Peyer's patch (tissue), 4 donors: ENCODE data around the gene UBAC1. TPM values are rescaled to one million over a fixed set of nuclear protein-coding genes. Genes with fewer than 3 reads are reported as not detected.

Experiments used
- DNase-seq, 3 donors: peaks; one replicate each; pipeline ENCODE4 v3.0.0-alpha.2; 2017 to 2019
- H3K27ac ChIP-seq, 4 donors: fragments of 200-600 bp; sonication (generic); one replicate each; pipeline ENCODE4 v1.5.1; 2016 to 2019
- H3K27me3 ChIP-seq, 2 donors: fragments of 200-600 bp; sonication (generic); one replicate each; pipeline ENCODE4 v1.5.1; 2019
- H3K36me3 ChIP-seq, 3 donors: fragments of 200-600 bp; sonication (generic); one replicate each; pipeline ENCODE4 v1.5.1; 2016 to 2019
- H3K4me1 ChIP-seq, 4 donors: fragments of 200-600 bp; sonication (generic); one replicate each; pipeline ENCODE4 v1.5.1; 2016 to 2019
- H3K4me3 ChIP-seq, 4 donors: fragments of 200-600 bp; sonication (generic); 1 replicate in 3 of 4; 2 replicates in 1 of 4; pipeline ENCODE4 v1.5.1; 2016 to 2019; ENCODE audit warnings: mild to moderate bottlenecking in 1 of 4
- H3K9me3 ChIP-seq, 4 donors: fragments of 200-600 bp; sonication (generic); one replicate each; pipeline ENCODE4 v1.5.1; 2016 to 2019; ENCODE audit warnings: mild to moderate bottlenecking in 1 of 4
- CTCF ChIP-seq, 6 experiments: fragments of 450-650 bp in 4 of 6; fragments of 200-600 bp in 2 of 6; sonication (generic) in 1 of 6; IDR thresholded peaks; one replicate each; pipeline ENCODE4 v1.5.1; 2017 to 2019; ENCODE audit warnings: antibody characterized with exemption in 6 of 6, mild to moderate bottlenecking in 3 of 6, moderate library complexity in 1 of 6
- POLR2A ChIP-seq, 2 donors: fragments of 450-650 bp; IDR thresholded peaks; one replicate each; pipeline ENCODE4 v1.5.1; 2017; ENCODE audit warnings: antibody characterized with exemption in 2 of 2, mild to moderate bottlenecking in 2 of 2, moderate library complexity in 2 of 2
- total RNA-seq, 4 donors: library from RNA; depleted of rRNA; stranded (reverse); fragments of >200 nt; gene quantifications; one replicate each; pipeline ENCODE4 v1.1.0, GENCODE V29; 2016

UBAC1 gene
- total RNA-seq, 4 donors from 2014 or later, result 23.1 to 64.3 (median 43.9) TPM

GRCh38 chr9:136003411-136004218 is 42.4 kb upstream of the UBAC1 start:
- no peak for DNase-seq

GRCh38 chr9:136002881-136003280 is 41.7 kb upstream of the UBAC1 start:
- Histone ChIP-seq H3K27me3 (no peaks in the 10 kb centered on the region), H3K4me1 (peaks cover 0 to 7% (median 0%) of the 10 kb centered on the region in 4 donors), H3K9me3 (no peaks in the 10 kb centered on the region), H3K4me3 (no peak overlapping the region), H3K36me3 (no peaks in the 10 kb centered on the region), H3K27ac (no peak overlapping the region)
- no peak for DNase-seq
- TF ChIP-seq CTCF (IDR thresholded peaks at IDR 0.05), result no peak
- TF ChIP-seq POLR2A (IDR thresholded peaks at IDR 0.05), result no peak

More at GRCh38 chr9:136003411-136004218, 42.4 kb upstream of the UBAC1 start:
- no peak for TF ChIP-seq CTCF (IDR thresholded peaks at IDR 0.05)
- no peak for TF ChIP-seq POLR2A (IDR thresholded peaks at IDR 0.05)
- Histone ChIP-seq H3K27ac (no peak overlapping the region), H3K4me1 (peaks cover 0 to 13% (median 0%) of the 10 kb centered on the region in 4 donors), H3K36me3 (no peaks in the 10 kb centered on the region), H3K9me3 (no peaks in the 10 kb centered on the region), H3K27me3 (no peaks in the 10 kb centered on the region), H3K4me3 (no peak overlapping the region)

GRCh38 chr9:136002215-136002614 is 41.0 kb upstream of the UBAC1 start:
- no peaks in the 10 kb centered on the region for H3K9me3 ChIP-seq
- TF ChIP-seq CTCF (IDR thresholded peaks at IDR 0.05) (no peak), POLR2A (IDR thresholded peaks at IDR 0.05) (no peak)
- peaks cover 0 to 7% (median 0%) of the 10 kb centered on the region in 4 donors for H3K4me1 ChIP-seq
- no peak overlapping the region for H3K4me3 ChIP-seq
- H3K27ac ChIP-seq, result no peak overlapping the region
- H3K27me3 ChIP-seq, result no peaks in the 10 kb centered on the region
- H3K36me3 ChIP-seq, result no peaks in the 10 kb centered on the region
- DNase-seq, result no peak

GRCh38 chr9:136001231-136001630 is 40.1 kb upstream of the UBAC1 start:
- Histone ChIP-seq H3K9me3 (no peaks in the 10 kb centered on the region), H3K27ac (no peak overlapping the region), H3K27me3 (no peaks in the 10 kb centered on the region), H3K36me3 (no peaks in the 10 kb centered on the region), H3K4me1 (peaks cover 0 to 7% (median 0%) of the 10 kb centered on the region in 4 donors), H3K4me3 (no peak overlapping the region)
- TF ChIP-seq CTCF (IDR thresholded peaks at IDR 0.05) (no peak), POLR2A (IDR thresholded peaks at IDR 0.05) (no peak)
- no peak for DNase-seq

GRCh38 chr9:135998410-135999071 is 37.4 kb upstream of the UBAC1 start:
- Histone ChIP-seq H3K36me3 (no peaks in the 10 kb centered on the region), H3K9me3 (no peaks in the 10 kb centered on the region), H3K4me1 (peaks cover 0 to 6% (median 0%) of the 10 kb centered on the region in 4 donors), H3K27me3 (no peaks in the 10 kb centered on the region), H3K27ac (no peak overlapping the region), H3K4me3 (no peak overlapping the region)
- DNase-seq, result no peak
- TF ChIP-seq CTCF (IDR thresholded peaks at IDR 0.05) (no peak), POLR2A (IDR thresholded peaks at IDR 0.05) (no peak)
